Neural progenitor cell (in vitro differentiated cells): ENCODE measurements around the gene PHYH.

ENCODE experiments used
- CTCF ChIP-seq: fragments of 200-600 bp; sonication (generic); IDR thresholded peaks from 2 replicates; pipeline ENCODE4 v1.5.1; 2017; ENCODE audit warnings: antibody characterized with exemption, mild to moderate bottlenecking
- EZH2 ChIP-seq: fragments of 200-600 bp; sonication (generic); IDR thresholded peaks from 2 replicates; pipeline ENCODE4 v1.6.1; 2017; ENCODE audit warnings: antibody characterized with exemption, mild to moderate bottlenecking, moderate library complexity

GRCh38 chr10:13268310-13268709, 31.6 kb downstream of the PHYH start:
- TF ChIP-seq CTCF: no peak
- TF ChIP-seq EZH2: no peak
